ENCODE data around the gene DSN1. TPM values are rescaled to one million over a fixed set of nuclear protein-coding genes. Genes with fewer than 3 reads are reported as not detected.

DSN1 gene
- total and polyA plus RNA-seq, 9 of the 15 experiments (the other 6 are each of a cell fraction or from before 2014, with no cell fraction given), result 23.3 to 45.3 (median 31.1) TPM

DNA sequence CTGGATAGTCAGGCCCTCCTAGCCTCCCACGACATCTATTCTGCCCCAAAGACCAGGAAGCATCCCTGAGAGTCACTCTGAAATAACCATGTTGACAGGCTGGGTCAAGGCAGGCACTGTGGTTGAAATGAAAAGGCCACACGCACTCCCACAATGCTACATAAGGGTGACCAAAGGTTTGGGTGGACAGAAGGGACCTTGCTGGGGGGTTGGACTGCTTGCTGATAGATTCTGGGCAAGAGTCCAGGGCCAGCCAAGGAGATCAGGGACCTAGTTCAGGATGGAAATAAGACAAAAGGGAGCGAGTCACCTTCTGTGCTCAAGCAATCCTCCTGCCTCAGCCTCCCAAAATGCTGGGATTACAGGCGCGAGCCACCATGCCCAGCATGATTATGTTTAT, 32.5 kb upstream of the DSN1 start:
- no peak overlapping the region for H2AFZ ChIP-seq (ENCODE audit: low read depth, low read length)
- in situ Hi-C loops (cut with MboI) (no loop called here), intact Hi-C loops (cut with micrococcal nuclease) (no loop called here)
- H3K4me1 ChIP-seq (replicated peaks in 1 of 2; ENCODE audit: control insufficient read depth in 2 of 2, insufficient read depth in 2 of 2, low read length in 2 of 2), result peaks cover 0 to 8% of the 10 kb centered on the region in 2 experiments; a peak in 1 of 5 replicates
- DNase-seq (ENCODE audit: extremely low read depth in 1 of 4, low spot score in 3 of 4) (no peak), ATAC-seq (no peak), FAIRE-seq (no peak)
- ChIA-PET POLR2A (interaction anchor here (0.7 kb wide), 1 partner anchor 10 kb away, joined by 3 read pairs; no protein-coding TSS in a partner anchor), CTCF (ENCODE audit: low intra/inter-chr PET ratio) (no interaction called here)
- no peaks in the 10 kb centered on the region for H3K9me3 ChIP-seq (replicated peaks; ENCODE audit: control insufficient read depth, insufficient read depth, low read depth, low read length)
- H3K79me2 ChIP-seq (ENCODE audit: control insufficient read depth, insufficient read depth, low read length), result no peaks in the 10 kb centered on the region
- BruUV-seq (replicated peaks), result no TSS peak
- no peak overlapping the region for H3K4me2 ChIP-seq (ENCODE audit: insufficient read depth, low read length)
- peaks cover 11% of the 10 kb centered on the region for H3K9me1 ChIP-seq (ENCODE audit: control insufficient read depth, insufficient read depth, low read length)
- no peak overlapping the region for H3K9ac ChIP-seq (ENCODE audit: insufficient read depth in 1 of 2, low read depth in 2 of 2, low read length in 2 of 2)
- peaks cover 81% of the 10 kb centered on the region for H3K36me3 ChIP-seq (ENCODE audit: control insufficient read depth, insufficient read depth, low read length)
- WGBS (ENCODE audit: insufficient coverage, low coverage, missing lambda C conversion rate), result 84% methylated on average over 5 of the region's 5 CpGs
- H3K27ac ChIP-seq (ENCODE audit: extremely low read depth, low read depth, low read length), result no peak overlapping the region
- H4K20me1 ChIP-seq (replicated peaks; ENCODE audit: control insufficient read depth, insufficient read depth, low read length), result peaks cover 6% of the 10 kb centered on the region; the same call in 1 of the 2 replicates
- H3K27me3 ChIP-seq (ENCODE audit: control insufficient read depth in 2 of 2, insufficient read depth in 2 of 2, low read length in 2 of 2), result no peaks in the 10 kb centered on the region
- H3K4me3 ChIP-seq, result no peak overlapping the region
- TF ChIP-seq, protein P1, sequence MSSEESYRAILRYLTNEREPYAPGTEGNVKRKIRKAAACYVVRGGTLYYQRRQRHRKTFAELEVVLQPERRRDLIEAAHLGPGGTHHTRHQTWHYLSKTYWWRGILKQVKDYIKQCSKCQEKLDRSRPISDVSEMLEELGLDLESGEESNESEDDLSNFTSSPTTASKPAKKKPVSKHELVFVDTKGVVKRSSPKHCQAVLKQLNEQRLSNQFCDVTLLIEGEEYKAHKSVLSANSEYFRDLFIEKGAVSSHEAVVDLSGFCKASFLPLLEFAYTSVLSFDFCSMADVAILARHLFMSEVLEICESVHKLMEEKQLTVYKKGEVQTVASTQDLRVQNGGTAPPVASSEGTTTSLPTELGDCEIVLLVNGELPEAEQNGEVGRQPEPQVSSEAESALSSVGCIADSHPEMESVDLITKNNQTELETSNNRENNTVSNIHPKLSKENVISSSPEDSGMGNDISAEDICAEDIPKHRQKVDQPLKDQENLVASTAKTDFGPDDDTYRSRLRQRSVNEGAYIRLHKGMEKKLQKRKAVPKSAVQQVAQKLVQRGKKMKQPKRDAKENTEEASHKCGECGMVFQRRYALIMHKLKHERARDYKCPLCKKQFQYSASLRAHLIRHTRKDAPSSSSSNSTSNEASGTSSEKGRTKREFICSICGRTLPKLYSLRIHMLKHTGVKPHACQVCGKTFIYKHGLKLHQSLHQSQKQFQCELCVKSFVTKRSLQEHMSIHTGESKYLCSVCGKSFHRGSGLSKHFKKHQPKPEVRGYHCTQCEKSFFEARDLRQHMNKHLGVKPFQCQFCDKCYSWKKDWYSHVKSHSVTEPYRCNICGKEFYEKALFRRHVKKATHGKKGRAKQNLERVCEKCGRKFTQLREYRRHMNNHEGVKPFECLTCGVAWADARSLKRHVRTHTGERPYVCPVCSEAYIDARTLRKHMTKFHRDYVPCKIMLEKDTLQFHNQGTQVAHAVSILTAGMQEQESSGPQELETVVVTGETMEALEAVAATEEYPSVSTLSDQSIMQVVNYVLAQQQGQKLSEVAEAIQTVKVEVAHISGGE (CRISPR knock-in tag; IDR thresholded peaks at IDR 0.05), result no peak
- TF ChIP-seq, protein P2, sequence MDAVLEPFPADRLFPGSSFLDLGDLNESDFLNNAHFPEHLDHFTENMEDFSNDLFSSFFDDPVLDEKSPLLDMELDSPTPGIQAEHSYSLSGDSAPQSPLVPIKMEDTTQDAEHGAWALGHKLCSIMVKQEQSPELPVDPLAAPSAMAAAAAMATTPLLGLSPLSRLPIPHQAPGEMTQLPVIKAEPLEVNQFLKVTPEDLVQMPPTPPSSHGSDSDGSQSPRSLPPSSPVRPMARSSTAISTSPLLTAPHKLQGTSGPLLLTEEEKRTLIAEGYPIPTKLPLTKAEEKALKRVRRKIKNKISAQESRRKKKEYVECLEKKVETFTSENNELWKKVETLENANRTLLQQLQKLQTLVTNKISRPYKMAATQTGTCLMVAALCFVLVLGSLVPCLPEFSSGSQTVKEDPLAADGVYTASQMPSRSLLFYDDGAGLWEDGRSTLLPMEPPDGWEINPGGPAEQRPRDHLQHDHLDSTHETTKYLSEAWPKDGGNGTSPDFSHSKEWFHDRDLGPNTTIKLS (IDR thresholded peaks at IDR 0.05; ENCODE audit: borderline replicate concordance, low read depth), result no peak
- TF ChIP-seq MAFF (IDR thresholded peaks at IDR 0.05; ENCODE audit: low read length), result no peak
- no peak for TF ChIP-seq FOXJ3 (CRISPR knock-in tag; IDR thresholded peaks at IDR 0.05)
- TF ChIP-seq, protein P3, sequence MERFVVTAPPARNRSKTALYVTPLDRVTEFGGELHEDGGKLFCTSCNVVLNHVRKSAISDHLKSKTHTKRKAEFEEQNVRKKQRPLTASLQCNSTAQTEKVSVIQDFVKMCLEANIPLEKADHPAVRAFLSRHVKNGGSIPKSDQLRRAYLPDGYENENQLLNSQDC (CRISPR knock-in tag; IDR thresholded peaks at IDR 0.05), result no peak
- TF ChIP-seq ZNF224 (CRISPR knock-in tag; IDR thresholded peaks at IDR 0.05), result no peak
- TF ChIP-seq RBFOX2 (IDR thresholded peaks at IDR 0.05; ENCODE audit: low read depth, low read length), result no peak
- TF ChIP-seq KDM4B (IDR thresholded peaks at IDR 0.05; ENCODE audit: borderline replicate concordance in 2 of 2, low read depth in 1 of 2), result no peak
- no peak for TF ChIP-seq KAT2B (IDR thresholded peaks at IDR 0.05; ENCODE audit: low read depth, low read length)
- TF ChIP-seq, protein P4, sequence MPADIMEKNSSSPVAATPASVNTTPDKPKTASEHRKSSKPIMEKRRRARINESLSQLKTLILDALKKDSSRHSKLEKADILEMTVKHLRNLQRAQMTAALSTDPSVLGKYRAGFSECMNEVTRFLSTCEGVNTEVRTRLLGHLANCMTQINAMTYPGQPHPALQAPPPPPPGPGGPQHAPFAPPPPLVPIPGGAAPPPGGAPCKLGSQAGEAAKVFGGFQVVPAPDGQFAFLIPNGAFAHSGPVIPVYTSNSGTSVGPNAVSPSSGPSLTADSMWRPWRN (IDR thresholded peaks at IDR 0.05; ENCODE audit: low read depth), result no peak
- TF ChIP-seq RBM39 (optimal IDR thresholded peaks at IDR 0.05; ENCODE audit: low read depth, low read length), result no peak
- TF ChIP-seq, protein P5, sequence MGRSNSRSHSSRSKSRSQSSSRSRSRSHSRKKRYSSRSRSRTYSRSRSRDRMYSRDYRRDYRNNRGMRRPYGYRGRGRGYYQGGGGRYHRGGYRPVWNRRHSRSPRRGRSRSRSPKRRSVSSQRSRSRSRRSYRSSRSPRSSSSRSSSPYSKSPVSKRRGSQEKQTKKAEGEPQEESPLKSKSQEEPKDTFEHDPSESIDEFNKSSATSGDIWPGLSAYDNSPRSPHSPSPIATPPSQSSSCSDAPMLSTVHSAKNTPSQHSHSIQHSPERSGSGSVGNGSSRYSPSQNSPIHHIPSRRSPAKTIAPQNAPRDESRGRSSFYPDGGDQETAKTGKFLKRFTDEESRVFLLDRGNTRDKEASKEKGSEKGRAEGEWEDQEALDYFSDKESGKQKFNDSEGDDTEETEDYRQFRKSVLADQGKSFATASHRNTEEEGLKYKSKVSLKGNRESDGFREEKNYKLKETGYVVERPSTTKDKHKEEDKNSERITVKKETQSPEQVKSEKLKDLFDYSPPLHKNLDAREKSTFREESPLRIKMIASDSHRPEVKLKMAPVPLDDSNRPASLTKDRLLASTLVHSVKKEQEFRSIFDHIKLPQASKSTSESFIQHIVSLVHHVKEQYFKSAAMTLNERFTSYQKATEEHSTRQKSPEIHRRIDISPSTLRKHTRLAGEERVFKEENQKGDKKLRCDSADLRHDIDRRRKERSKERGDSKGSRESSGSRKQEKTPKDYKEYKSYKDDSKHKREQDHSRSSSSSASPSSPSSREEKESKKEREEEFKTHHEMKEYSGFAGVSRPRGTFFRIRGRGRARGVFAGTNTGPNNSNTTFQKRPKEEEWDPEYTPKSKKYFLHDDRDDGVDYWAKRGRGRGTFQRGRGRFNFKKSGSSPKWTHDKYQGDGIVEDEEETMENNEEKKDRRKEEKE (IDR thresholded peaks at IDR 0.05; ENCODE audit: borderline replicate concordance in 1 of 2, control insufficient read depth in 1 of 2, low read depth in 2 of 2, low read length in 1 of 2), result no peak
- no peak for TF ChIP-seq MBD2 (IDR thresholded peaks at IDR 0.05; ENCODE audit: borderline replicate concordance, low read depth)

Measured in K562 (cell line).